Stimulated activated CD8-positive, alpha-beta memory T cell treated with anti-CD3 and anti-CD28 coated beads, Interleukin-12 subunit alpha, Interleukin-12 subunit beta, amount 100 ng/mL, for 4 hours (primary cell): Measurements from ENCODE around the gene TM9SF4.
"Not testable (repeated sequence)": the region's sequence is repeated elsewhere in the genome, so short reads cannot be mapped to it uniquely, and the experiment has no call there.

Source experiments
- DNase-seq: peaks from one replicate; pipeline ENCODE4 v3.0.0-alpha.2; 2020; ENCODE audit warnings: low read depth

Gene TM9SF4

GRCh38 chr20:32158943-32159660, 49.6 kb downstream of the TM9SF4 start:
- no peak for DNase-seq

- DNase-seq: no peak
Observed at GRCh38 chr20:32159766-32160221, 50.3 kb downstream of the TM9SF4 start.

- no peak for DNase-seq
Observed at GRCh38 chr20:32160341-32160740, 50.8 kb downstream of the TM9SF4 start.

GRCh38 chr20:32162351-32162750, 52.8 kb downstream of the TM9SF4 start:
- no peak for DNase-seq

GRCh38 chr20:32163951-32164350, 54.4 kb downstream of the TM9SF4 start:
- no peak for DNase-seq

- DNase-seq: no peak
Observed at GRCh38 chr20:32164984-32165735, 55.6 kb downstream of the TM9SF4 start.

GRCh38 chr20:32165836-32166545, 56.5 kb downstream of the TM9SF4 start:
- no peak for DNase-seq

GRCh38 chr20:32167552-32167951, 58.0 kb downstream of the TM9SF4 start:
- no peak for DNase-seq

- no peak for DNase-seq
Observed at GRCh38 chr20:32168184-32168910, 58.8 kb downstream of the TM9SF4 start.

- DNase-seq: not testable (repeated sequence)
Observed at GRCh38 chr20:32177696-32178095, 68.2 kb downstream of the TM9SF4 start.

GRCh38 chr20:32179515-32179914, 70.0 kb downstream of the TM9SF4 start:
- no peak for DNase-seq

GRCh38 chr20:32179934-32180333, 70.4 kb downstream of the TM9SF4 start:
- no peak for DNase-seq

- DNase-seq: no peak
Observed at GRCh38 chr20:32181606-32182005, 72.1 kb downstream of the TM9SF4 start.

- no peak for DNase-seq
Observed at GRCh38 chr20:32183947-32184635, 74.6 kb downstream of the TM9SF4 start.

- no peak for DNase-seq
Observed at GRCh38 chr20:32184961-32185603, 75.6 kb downstream of the TM9SF4 start.

GRCh38 chr20:32186506-32186905, 77.0 kb downstream of the TM9SF4 start:
- DNase-seq: no peak

GRCh38 chr20:32188376-32189122, 79.0 kb downstream of the TM9SF4 start:
- DNase-seq: no peak

GRCh38 chr20:32189123-32189410, 79.6 kb downstream of the TM9SF4 start:
- no peak for DNase-seq

GRCh38 chr20:32189691-32190615, 80.4 kb downstream of the TM9SF4 start:
- DNase-seq: no peak
